OCI-LY7 (cell line): ENCODE results near the gene OR56A5. TPM values are rescaled to one million over a fixed set of nuclear protein-coding genes. Genes with fewer than 3 reads are reported as not detected.

Experiments
- BruUV-seq: library from RNA; stranded (reverse); fragments of 400-500 nt; replicated peaks from 2 replicates; lab custom pipeline; 2021; lab: Mats Ljungman, UMichigan
- CTCF ChIA-PET: fragments of 300-600 bp; sonication (Branson Sonifier 250); formaldehyde crosslinking; loops from one replicate; lab custom pipeline; 2022; ENCODE audit warnings: antibody characterized with exemption; ENCODE audit not compliant: unreplicated experiment; lab: Charles Lee
- POLR2A ChIA-PET: fragments of 300-600 bp; sonication (Branson Sonifier 250); formaldehyde crosslinking; loops from one replicate; lab custom pipeline; 2022; ENCODE audit warnings: antibody characterized with exemption; lab: Charles Lee
- DNase-seq: peaks from one replicate; pipeline ENCODE4 v3.0.0-alpha.2; 2015; ENCODE audit warnings: low spot score
- H2AFZ ChIP-seq: fragments of 200-600 bp; sonication (generic), shearing (Covaris generic); 2 replicates; pipeline ENCODE4 v1.6.1; 2014; ENCODE audit warnings: mild to moderate bottlenecking, antibody characterized with exemption, low read length, moderate library complexity
- H3K27ac ChIP-seq: fragments of 200-600 bp; sonication (generic); 2 replicates; pipeline ENCODE4 v1.5.1; 2014; ENCODE audit warnings: mixed run types, low read depth, mild to moderate bottlenecking, moderate library complexity, low read length, inconsistent platforms; ENCODE audit not compliant: poor library complexity, severe bottlenecking
- H3K36me3 ChIP-seq: fragments of 200-600 bp; sonication (generic); 2 replicates; pipeline ENCODE4 v1.6.1; 2014; ENCODE audit warnings: mild to moderate bottlenecking, antibody characterized with exemption, low read length, moderate library complexity, mixed read lengths; ENCODE audit not compliant: insufficient read depth
- H3K4me1 ChIP-seq: fragments of 200-600 bp; sonication (generic); 2 replicates; pipeline ENCODE4 v1.5.1; 2014; ENCODE audit warnings: mild to moderate bottlenecking, low read length; ENCODE audit not compliant: insufficient read depth, poor library complexity, severe bottlenecking
- H3K4me2 ChIP-seq: fragments of 200-600 bp; sonication (generic); 2 replicates; pipeline ENCODE4 v1.6.1; 2014; ENCODE audit warnings: mild to moderate bottlenecking, low read length
- H3K4me3 ChIP-seq: fragments of 200-600 bp; sonication (generic); 2 replicates; pipeline ENCODE4 v1.5.1; 2014; ENCODE audit warnings: mild to moderate bottlenecking, low read depth, low read length; ENCODE audit not compliant: poor library complexity, severe bottlenecking
- H3K79me2 ChIP-seq: fragments of 200-600 bp; sonication (generic); 2 replicates; pipeline ENCODE4 v1.6.1; 2016; ENCODE audit warnings: low read depth, mild to moderate bottlenecking, low read length, moderate library complexity, mixed read lengths; ENCODE audit not compliant: insufficient read depth
- H3K9me2 ChIP-seq: fragments of 200-600 bp; sonication (generic); 2 replicates; pipeline ENCODE4 v1.6.1; 2016; ENCODE audit warnings: mild to moderate bottlenecking, low read length, mixed read lengths; ENCODE audit not compliant: insufficient read depth
- H3K9me3 ChIP-seq: fragments of 200-600 bp; sonication (generic); 2 replicates; pipeline ENCODE4 v1.6.1; 2014; ENCODE audit warnings: mild to moderate bottlenecking, mixed run types, low read length, mixed read lengths
- H4K20me1 ChIP-seq: fragments of 200-600 bp; sonication (generic); 2 replicates; pipeline ENCODE4 v1.6.1; 2014; ENCODE audit warnings: mild to moderate bottlenecking, antibody characterized with exemption, low read length, moderate library complexity, mixed read lengths; ENCODE audit not compliant: insufficient read depth
- CTCF ChIP-seq: fragments of 200-600 bp; sonication (generic); conservative IDR thresholded peaks from 2 replicates; pipeline ENCODE4 v1.5.1; 2014; ENCODE audit warnings: mild to moderate bottlenecking, antibody characterized with exemption, low read length, moderate library complexity, mixed read lengths
- EZH2phosphoT487 ChIP-seq: fragments of 200-600 bp; sonication (generic); IDR thresholded peaks from 2 replicates; pipeline ENCODE4 v1.6.1; 2018; ENCODE audit warnings: low read depth, borderline replicate concordance, mild to moderate bottlenecking, mixed run types, antibody characterized with exemption, low read length, moderate library complexity, mixed read lengths
- intact Hi-C: fragments of 100-400 bp; cut with micrococcal nuclease; formaldehyde crosslinking; loops from one replicate; pipeline ENCODE4 v1.10.0; 2022; ENCODE audit not compliant: unreplicated experiment
- total RNA-seq, 2 experiments: library from RNA; depleted of rRNA in 1 of 2; stranded (reverse); fragments of >200 nt in 1 of 2; shearing (Covaris generic) in 1 of 2; gene quantifications; 2 replicates each; pipeline ENCODE4 v1.2.3, GENCODE V29; 2014 to 2022

Gene OR56A5
- total RNA-seq, 2 experiments from 2014 or later: not detected

- H3K36me3 ChIP-seq: no peaks in the 10 kb centered on the region
- POLR2A ChIA-PET: no interaction called here
- no peaks in the 10 kb centered on the region for H3K9me3 ChIP-seq
- no peaks in the 10 kb centered on the region for H3K4me1 ChIP-seq
- BruUV-seq: no TSS peak
- CTCF ChIA-PET: no interaction called here
- no peak overlapping the region for H2AFZ ChIP-seq
- H3K4me2 ChIP-seq: no peak overlapping the region
- H4K20me1 ChIP-seq: no peaks in the 10 kb centered on the region
- no peaks in the 10 kb centered on the region for H3K79me2 ChIP-seq
- intact Hi-C loops: no loop called here
- no peak overlapping the region for H3K4me3 ChIP-seq
- no peaks in the 10 kb centered on the region for H3K9me2 ChIP-seq
- TF ChIP-seq EZH2phosphoT487 (no peak), CTCF (no peak)
- no peak for DNase-seq
- no peak overlapping the region for H3K27ac ChIP-seq
Observed at GRCh38 chr11:5928811-5929210, 39.5 kb downstream of the OR56A5 start.

- no peaks in the 10 kb centered on the region for H3K36me3 ChIP-seq
- intact Hi-C loops: no loop called here
- H3K4me3 ChIP-seq: no peak overlapping the region
- TF ChIP-seq EZH2phosphoT487 (no peak), CTCF (no peak)
- no peaks in the 10 kb centered on the region for H4K20me1 ChIP-seq
- POLR2A ChIA-PET: interaction anchor here (0.6 kb wide), 1 partner anchor 185 kb away, joined by 3 read pairs; no protein-coding TSS in a partner anchor
- no TSS peak for BruUV-seq
- H3K9me3 ChIP-seq: no peaks in the 10 kb centered on the region
- no peak overlapping the region for H2AFZ ChIP-seq
- H3K9me2 ChIP-seq: no peaks in the 10 kb centered on the region
- DNase-seq: no peak
- H3K27ac ChIP-seq: no peak overlapping the region
- no peak overlapping the region for H3K4me2 ChIP-seq
- no peaks in the 10 kb centered on the region for H3K79me2 ChIP-seq
- CTCF ChIA-PET: no interaction called here
- H3K4me1 ChIP-seq: no peaks in the 10 kb centered on the region
Observed at GRCh38 chr11:5928271-5928670, 40.0 kb downstream of the OR56A5 start.

GRCh38 chr11:5923794-5924193 is 44.5 kb downstream of the OR56A5 start:
- Histone ChIP-seq H3K9me2 (no peaks in the 10 kb centered on the region), H4K20me1 (no peaks in the 10 kb centered on the region), H3K4me2 (no peak overlapping the region), H3K27ac (no peak overlapping the region), H3K9me3 (no peaks in the 10 kb centered on the region), H3K79me2 (no peaks in the 10 kb centered on the region), H3K4me1 (no peaks in the 10 kb centered on the region), H2AFZ (no peak overlapping the region), H3K36me3 (no peaks in the 10 kb centered on the region), H3K4me3 (no peak overlapping the region)
- no TSS peak for BruUV-seq
- DNase-seq: no peak
- intact Hi-C loops: no loop called here
- ChIA-PET CTCF (no interaction called here), POLR2A (no interaction called here)
- TF ChIP-seq EZH2phosphoT487 (no peak), CTCF (no peak)
